ENCODE data around the gene THAP11. TPM values are rescaled to one million over a fixed set of nuclear protein-coding genes. Genes with fewer than 3 reads are reported as not detected.

THAP11 gene
- total and polyA plus RNA-seq, 2 experiments from 2014 or later = 37.3 to 115 TPM

DNA sequence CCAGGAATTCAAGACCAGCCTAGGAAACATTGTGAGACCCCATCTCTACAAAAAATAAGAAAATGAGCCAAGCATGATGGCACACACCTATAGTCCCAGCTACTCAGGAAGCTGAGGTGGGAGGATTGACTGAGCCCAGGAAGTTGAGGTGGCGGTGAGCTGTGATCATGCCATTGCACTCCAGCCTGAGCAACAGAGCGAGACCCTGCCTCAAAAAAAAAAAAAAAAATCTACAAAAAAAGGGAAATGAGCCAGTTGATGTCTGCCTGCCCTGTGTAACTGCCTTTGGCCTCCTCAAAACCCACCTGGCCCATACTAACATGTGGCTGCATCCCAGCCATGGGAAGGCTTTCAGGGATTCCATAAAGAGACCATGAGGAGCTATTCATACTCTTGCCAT is 40.2 kb upstream of the THAP11 start:
- H3K4me1 ChIP-seq (ENCODE audit: insufficient read depth) = peaks cover 8% of the 10 kb centered on the region
- Mint-ChIP-seq H3K4me3 (no peak overlapping the region), H3K36me3 (ENCODE audit: low read depth) (peaks cover 44% of the 10 kb centered on the region), H3K27me3 (ENCODE audit: insufficient read depth, low read depth, poor library complexity) (no peaks in the 10 kb centered on the region), H3K27ac (no peak overlapping the region), H3K9me3 (no peaks in the 10 kb centered on the region; the same call in 2 of the 3 replicates), H3K4me1 (peaks cover 9% of the 10 kb centered on the region)
- H3K9me2 ChIP-seq (ENCODE audit: insufficient read depth) = no peaks in the 10 kb centered on the region
- peaks cover 7% of the 10 kb centered on the region; the same call in 1 of the 2 replicates for H3K36me3 ChIP-seq (ENCODE audit: insufficient read depth)
- H3K27ac ChIP-seq (ENCODE audit: low read depth) = no peak overlapping the region
- peaks cover 20% of the 10 kb centered on the region; the same call in 1 of the 2 replicates for H4K20me1 ChIP-seq (replicated peaks; ENCODE audit: insufficient read depth)
- TF ChIP-seq STAT1 (IDR thresholded peaks at IDR 0.05; ENCODE audit: unreplicated experiment) = no peak
- TF ChIP-seq, protein P1, sequence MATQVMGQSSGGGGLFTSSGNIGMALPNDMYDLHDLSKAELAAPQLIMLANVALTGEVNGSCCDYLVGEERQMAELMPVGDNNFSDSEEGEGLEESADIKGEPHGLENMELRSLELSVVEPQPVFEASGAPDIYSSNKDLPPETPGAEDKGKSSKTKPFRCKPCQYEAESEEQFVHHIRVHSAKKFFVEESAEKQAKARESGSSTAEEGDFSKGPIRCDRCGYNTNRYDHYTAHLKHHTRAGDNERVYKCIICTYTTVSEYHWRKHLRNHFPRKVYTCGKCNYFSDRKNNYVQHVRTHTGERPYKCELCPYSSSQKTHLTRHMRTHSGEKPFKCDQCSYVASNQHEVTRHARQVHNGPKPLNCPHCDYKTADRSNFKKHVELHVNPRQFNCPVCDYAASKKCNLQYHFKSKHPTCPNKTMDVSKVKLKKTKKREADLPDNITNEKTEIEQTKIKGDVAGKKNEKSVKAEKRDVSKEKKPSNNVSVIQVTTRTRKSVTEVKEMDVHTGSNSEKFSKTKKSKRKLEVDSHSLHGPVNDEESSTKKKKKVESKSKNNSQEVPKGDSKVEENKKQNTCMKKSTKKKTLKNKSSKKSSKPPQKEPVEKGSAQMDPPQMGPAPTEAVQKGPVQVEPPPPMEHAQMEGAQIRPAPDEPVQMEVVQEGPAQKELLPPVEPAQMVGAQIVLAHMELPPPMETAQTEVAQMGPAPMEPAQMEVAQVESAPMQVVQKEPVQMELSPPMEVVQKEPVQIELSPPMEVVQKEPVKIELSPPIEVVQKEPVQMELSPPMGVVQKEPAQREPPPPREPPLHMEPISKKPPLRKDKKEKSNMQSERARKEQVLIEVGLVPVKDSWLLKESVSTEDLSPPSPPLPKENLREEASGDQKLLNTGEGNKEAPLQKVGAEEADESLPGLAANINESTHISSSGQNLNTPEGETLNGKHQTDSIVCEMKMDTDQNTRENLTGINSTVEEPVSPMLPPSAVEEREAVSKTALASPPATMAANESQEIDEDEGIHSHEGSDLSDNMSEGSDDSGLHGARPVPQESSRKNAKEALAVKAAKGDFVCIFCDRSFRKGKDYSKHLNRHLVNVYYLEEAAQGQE (IDR thresholded peaks at IDR 0.05; ENCODE audit: unreplicated experiment) = no peak
- TF ChIP-seq ZNF114 (CRISPR knock-in tag; IDR thresholded peaks at IDR 0.05) = no peak
- TF ChIP-seq, protein P2, sequence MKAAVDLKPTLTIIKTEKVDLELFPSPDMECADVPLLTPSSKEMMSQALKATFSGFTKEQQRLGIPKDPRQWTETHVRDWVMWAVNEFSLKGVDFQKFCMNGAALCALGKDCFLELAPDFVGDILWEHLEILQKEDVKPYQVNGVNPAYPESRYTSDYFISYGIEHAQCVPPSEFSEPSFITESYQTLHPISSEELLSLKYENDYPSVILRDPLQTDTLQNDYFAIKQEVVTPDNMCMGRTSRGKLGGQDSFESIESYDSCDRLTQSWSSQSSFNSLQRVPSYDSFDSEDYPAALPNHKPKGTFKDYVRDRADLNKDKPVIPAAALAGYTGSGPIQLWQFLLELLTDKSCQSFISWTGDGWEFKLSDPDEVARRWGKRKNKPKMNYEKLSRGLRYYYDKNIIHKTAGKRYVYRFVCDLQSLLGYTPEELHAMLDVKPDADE (IDR thresholded peaks at IDR 0.05) = no peak
- TF ChIP-seq JUNB (IDR thresholded peaks at IDR 0.05; ENCODE audit: unreplicated experiment) = no peak
- no peak for TF ChIP-seq CREB1 (CRISPR knock-in tag; IDR thresholded peaks at IDR 0.05; ENCODE audit: low read depth)
- TF ChIP-seq, protein P3, sequence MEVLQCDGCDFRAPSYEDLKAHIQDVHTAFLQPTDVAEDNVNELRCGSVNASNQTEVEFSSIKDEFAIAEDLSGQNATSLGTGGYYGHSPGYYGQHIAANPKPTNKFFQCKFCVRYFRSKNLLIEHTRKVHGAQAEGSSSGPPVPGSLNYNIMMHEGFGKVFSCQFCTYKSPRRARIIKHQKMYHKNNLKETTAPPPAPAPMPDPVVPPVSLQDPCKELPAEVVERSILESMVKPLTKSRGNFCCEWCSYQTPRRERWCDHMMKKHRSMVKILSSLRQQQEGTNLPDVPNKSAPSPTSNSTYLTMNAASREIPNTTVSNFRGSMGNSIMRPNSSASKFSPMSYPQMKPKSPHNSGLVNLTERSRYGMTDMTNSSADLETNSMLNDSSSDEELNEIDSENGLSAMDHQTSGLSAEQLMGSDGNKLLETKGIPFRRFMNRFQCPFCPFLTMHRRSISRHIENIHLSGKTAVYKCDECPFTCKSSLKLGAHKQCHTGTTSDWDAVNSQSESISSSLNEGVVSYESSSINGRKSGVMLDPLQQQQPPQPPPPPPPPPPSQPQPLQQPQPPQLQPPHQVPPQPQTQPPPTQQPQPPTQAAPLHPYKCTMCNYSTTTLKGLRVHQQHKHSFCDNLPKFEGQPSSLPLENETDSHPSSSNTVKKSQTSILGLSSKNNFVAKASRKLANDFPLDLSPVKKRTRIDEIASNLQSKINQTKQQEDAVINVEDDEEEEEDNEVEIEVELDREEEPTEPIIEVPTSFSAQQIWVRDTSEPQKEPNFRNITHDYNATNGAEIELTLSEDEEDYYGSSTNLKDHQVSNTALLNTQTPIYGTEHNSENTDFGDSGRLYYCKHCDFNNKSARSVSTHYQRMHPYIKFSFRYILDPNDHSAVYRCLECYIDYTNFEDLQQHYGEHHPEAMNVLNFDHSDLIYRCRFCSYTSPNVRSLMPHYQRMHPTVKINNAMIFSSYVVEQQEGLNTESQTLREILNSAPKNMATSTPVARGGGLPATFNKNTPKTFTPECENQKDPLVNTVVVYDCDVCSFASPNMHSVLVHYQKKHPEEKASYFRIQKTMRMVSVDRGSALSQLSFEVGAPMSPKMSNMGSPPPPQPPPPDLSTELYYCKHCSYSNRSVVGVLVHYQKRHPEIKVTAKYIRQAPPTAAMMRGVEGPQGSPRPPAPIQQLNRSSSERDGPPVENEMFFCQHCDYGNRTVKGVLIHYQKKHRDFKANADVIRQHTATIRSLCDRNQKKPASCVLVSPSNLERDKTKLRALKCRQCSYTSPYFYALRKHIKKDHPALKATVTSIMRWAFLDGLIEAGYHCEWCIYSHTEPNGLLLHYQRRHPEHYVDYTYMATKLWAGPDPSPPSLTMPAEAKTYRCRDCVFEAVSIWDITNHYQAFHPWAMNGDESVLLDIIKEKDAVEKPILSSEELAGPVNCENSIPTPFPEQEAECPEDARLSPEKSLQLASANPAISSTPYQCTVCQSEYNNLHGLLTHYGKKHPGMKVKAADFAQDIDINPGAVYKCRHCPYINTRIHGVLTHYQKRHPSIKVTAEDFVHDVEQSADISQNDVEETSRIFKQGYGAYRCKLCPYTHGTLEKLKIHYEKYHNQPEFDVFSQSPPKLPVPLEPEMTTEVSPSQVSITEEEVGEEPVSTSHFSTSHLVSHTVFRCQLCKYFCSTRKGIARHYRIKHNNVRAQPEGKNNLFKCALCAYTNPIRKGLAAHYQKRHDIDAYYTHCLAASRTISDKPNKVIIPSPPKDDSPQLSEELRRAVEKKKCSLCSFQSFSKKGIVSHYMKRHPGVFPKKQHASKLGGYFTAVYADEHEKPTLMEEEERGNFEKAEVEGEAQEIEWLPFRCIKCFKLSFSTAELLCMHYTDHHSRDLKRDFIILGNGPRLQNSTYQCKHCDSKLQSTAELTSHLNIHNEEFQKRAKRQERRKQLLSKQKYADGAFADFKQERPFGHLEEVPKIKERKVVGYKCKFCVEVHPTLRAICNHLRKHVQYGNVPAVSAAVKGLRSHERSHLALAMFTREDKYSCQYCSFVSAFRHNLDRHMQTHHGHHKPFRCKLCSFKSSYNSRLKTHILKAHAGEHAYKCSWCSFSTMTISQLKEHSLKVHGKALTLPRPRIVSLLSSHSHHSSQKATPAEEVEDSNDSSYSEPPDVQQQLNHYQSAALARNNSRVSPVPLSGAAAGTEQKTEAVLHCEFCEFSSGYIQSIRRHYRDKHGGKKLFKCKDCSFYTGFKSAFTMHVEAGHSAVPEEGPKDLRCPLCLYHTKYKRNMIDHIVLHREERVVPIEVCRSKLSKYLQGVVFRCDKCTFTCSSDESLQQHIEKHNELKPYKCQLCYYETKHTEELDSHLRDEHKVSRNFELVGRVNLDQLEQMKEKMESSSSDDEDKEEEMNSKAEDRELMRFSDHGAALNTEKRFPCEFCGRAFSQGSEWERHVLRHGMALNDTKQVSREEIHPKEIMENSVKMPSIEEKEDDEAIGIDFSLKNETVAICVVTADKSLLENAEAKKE (CRISPR knock-in tag; IDR thresholded peaks at IDR 0.05) = no peak
- TF ChIP-seq, protein P4, sequence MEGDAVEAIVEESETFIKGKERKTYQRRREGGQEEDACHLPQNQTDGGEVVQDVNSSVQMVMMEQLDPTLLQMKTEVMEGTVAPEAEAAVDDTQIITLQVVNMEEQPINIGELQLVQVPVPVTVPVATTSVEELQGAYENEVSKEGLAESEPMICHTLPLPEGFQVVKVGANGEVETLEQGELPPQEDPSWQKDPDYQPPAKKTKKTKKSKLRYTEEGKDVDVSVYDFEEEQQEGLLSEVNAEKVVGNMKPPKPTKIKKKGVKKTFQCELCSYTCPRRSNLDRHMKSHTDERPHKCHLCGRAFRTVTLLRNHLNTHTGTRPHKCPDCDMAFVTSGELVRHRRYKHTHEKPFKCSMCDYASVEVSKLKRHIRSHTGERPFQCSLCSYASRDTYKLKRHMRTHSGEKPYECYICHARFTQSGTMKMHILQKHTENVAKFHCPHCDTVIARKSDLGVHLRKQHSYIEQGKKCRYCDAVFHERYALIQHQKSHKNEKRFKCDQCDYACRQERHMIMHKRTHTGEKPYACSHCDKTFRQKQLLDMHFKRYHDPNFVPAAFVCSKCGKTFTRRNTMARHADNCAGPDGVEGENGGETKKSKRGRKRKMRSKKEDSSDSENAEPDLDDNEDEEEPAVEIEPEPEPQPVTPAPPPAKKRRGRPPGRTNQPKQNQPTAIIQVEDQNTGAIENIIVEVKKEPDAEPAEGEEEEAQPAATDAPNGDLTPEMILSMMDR (conservative IDR thresholded peaks at IDR 0.05; ENCODE audit: low read depth in 2 of 2) = no peak
- no peak for TF ChIP-seq EZH2 (IDR thresholded peaks at IDR 0.05; ENCODE audit: low read depth, unreplicated experiment)
- TF ChIP-seq POLR2AphosphoS5 (IDR thresholded peaks at IDR 0.05; ENCODE audit: low read depth) = no peak
- no peak for TF ChIP-seq EZH2phosphoT487 (IDR thresholded peaks at IDR 0.05; ENCODE audit: unreplicated experiment)
- TF ChIP-seq ZNF331 (CRISPR knock-in tag; IDR thresholded peaks at IDR 0.05; ENCODE audit: low read depth) = no peak
- no peak for TF ChIP-seq NANOG (IDR thresholded peaks at IDR 0.05; ENCODE audit: borderline replicate concordance)
- no peaks in the 10 kb centered on the region for H3K27me3 ChIP-seq (ENCODE audit: insufficient read depth)
- DNase-seq (ENCODE audit: low spot score) = no peak
- H3F3A ChIP-seq (replicated peaks; ENCODE audit: low read depth) = no peaks in the 10 kb centered on the region
- peaks cover 58% of the 10 kb centered on the region for H3K79me2 ChIP-seq (replicated peaks; ENCODE audit: insufficient read depth)
- no peak for ATAC-seq
- H3K4me3 ChIP-seq = no peak overlapping the region
- no peak overlapping the region for H2AFZ ChIP-seq
- H3K4me2 ChIP-seq = no peak overlapping the region
